ENCODE results near the gene PRDM16.
"Not testable (repeated sequence)": the region's sequence is repeated elsewhere in the genome, so short reads cannot be mapped to it uniquely, and the experiment has no call there.

The PRDM16 gene

DNA sequence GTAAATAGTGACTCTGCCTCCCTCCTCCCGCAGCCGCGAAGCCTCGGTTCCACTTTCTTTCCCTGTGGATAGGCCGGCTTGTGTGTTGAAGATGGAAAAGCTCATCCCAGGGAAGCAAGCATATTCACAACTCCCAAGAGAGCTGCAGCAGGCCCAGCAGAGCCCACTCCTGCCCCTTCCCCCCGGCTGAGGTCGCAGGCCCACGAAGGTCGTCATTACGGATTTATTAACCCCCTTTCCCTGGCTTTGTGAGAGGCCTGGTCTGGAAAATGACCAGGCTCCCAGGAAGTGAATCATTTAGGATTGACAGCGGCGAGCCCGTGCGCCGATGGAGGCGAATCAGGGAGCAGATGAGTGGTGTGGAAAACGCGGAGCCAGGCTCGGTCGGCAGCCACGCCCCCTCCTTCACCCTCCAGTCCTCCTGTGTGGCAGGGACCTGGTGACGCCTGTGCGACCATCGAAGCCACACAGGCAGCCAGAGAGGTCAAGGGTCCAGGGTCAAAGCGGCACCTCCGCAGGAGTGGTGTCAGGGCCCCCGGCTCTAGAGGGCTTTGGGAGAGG is 93.4 kb downstream of the PRDM16 start:
- DNase-seq (ENCODE audit: low read depth), result no peak

DNA sequence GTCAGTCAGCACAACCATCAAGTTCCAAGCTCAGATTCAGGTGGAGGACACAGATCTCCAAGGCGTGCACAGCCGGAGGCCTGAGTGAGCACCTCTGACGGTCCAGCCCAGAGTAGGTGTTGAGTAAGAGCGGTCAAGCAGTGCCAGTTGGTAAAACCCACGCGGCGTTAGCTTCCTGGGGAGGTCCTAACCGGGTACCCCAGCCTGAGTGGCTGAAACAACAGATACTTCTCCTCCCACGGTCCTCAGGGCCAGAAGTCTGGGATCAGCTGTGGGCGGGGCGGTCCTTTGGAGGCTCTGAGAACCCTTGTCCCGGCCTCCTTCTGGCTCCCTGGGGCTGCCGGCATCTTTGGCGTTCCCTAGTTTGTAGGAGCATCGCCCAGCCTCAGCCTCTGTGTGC is 94.4 kb downstream of the PRDM16 start:
- no peak for DNase-seq (ENCODE audit: low read depth)

DNA sequence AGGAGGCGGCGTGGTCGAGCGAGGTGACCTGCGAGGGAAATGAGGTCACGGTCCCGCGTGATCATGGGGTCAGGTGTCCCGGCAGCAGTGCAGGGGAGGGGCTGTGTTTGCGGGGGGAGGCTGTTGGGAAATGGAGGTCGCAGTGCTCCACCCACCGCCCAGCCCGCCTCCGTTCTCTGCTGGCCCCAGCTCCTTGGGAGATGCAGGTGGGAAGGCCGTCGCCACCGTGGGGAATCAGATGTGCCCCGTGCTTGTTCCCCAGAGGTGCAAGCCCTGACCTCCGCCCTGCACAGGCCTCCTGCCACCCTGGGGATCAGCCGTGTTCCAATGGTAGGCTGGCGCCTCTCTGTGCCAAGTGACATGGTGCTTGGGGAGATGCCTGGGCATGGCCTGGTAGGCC is 95.7 kb downstream of the PRDM16 start:
- DNase-seq (ENCODE audit: low read depth), result no peak

DNA sequence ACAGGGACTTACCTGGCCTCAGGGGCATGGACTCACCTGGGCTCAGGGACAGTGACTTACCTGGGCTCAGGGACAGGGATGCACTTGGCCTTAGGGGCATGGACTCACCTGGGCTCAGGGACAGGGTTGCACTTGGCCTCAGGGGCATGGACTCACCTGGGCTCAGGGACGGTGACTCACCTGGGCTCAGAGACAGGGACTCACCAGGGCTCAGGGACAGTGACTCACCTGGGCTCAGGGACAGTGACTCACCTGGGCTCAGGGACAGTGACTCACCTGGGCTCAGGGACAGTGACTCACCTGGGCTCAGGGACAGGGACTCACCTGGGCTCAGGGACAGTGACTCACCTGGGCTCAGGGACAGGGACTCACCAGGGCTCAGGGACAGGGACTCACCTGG is 96.2 kb downstream of the PRDM16 start:
- not testable (repeated sequence) for DNase-seq (ENCODE audit: low read depth)

DNA sequence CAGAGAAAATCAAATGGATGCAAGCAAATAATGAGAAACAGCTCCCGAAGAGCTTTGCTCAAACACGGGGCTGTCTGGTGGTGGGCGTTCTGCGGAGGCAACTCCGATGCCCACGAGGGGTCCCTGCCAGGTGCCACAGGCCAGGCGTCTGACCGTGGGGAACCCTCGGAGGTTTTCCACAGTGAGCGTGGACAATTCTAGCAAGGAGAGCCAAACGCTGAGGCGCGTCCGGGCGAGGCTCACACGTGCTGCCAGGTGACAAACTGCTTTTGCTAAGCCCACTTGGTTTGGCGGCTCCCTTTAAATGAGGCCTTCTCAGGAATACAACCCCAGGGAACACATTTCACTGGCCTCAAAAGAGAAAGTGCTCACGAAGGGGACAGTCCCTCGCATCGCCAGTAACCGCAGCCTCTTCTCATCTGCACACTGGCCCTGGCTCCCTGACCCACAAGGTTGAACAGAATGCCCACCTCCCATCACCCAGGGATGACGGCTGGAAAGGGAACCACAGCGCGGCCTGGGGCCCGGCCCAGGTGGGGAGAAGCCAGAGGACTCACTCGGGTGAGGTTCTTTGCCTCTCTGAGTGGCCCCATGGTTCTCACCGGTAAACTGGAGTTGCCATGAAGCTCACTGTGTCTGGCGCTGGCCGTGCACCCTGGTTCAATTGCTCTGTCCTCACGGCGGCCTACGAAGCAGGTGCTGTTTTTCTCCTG is 97.4 kb downstream of the PRDM16 start:
- no peak for DNase-seq (ENCODE audit: low read depth)

DNA sequence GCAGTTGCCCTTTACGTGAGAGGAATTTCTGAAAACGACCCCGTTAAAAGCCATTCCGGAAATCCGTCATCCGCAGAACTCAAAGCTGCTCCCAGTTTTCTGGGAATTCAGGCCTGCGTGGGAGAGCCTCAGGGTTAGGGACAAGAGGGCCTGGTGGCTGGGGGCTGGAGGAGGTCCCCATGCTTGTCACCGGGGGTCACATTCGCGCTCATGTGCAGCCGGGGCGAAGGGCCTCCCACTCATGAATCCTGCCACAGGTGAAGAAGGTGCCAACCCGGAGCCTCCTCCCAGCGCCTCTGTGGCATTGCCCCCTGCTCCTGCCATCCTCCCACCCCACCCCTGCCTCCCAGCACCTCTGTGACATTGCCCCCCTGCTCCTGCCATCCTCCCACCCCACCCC is 98.3 kb downstream of the PRDM16 start:
- no peak for DNase-seq (ENCODE audit: low read depth)

DNA sequence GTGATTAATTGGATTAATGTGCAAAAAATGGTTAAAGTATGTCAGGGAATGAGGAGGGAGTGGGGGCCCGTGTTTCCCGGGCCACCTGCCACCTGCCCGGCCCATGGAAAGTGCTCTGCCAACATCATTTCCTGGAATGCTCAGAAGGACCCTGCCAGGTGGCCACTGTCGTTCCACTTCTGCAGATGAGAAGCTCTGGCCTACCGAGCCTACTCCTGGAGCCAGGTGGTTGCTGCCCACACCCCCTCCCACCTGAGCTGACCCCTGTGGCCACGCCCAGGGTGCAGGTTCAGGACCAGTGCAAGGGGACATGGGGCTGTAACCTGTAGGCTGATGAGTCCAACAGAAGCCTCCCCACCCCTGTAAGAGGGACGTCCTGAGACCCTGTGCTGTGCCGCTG is 99.7 kb downstream of the PRDM16 start:
- DNase-seq (ENCODE audit: low read depth), result no peak

DNA sequence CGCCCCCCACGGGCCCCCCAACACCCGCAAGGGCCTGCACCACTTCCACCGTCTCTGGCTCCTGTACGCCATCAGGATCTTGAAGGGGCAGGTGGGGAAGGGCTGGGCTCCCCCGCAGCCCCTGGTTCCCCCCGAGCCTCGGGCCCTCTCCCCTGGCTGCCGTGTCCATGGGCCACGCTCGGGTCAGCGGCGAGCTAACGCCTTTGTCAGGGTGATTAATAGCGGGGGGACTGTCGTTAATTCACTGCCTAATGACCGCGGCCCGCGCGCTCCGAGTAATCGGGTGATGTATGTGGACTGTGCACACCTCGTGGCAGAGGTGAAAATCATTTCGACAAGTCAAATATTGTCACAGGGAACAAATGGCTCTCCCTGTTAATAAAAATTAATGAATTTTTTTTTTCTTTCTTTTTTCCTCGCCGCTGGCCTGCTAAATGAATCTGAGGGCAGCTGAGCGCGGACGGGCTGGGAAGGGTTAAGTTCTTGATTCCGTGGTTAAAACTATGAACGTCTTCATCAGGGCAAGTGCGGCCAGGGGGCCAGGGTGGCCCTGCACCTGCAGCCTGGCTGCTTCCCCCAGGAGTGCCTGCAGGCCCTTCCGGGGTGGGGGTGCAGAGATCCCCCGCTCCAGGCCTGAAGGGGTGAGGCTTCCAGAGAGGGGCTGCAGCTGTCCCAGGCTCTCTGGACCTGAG is 100.8 kb downstream of the PRDM16 start:
- DNase-seq (ENCODE audit: low read depth), result no peak

DNA sequence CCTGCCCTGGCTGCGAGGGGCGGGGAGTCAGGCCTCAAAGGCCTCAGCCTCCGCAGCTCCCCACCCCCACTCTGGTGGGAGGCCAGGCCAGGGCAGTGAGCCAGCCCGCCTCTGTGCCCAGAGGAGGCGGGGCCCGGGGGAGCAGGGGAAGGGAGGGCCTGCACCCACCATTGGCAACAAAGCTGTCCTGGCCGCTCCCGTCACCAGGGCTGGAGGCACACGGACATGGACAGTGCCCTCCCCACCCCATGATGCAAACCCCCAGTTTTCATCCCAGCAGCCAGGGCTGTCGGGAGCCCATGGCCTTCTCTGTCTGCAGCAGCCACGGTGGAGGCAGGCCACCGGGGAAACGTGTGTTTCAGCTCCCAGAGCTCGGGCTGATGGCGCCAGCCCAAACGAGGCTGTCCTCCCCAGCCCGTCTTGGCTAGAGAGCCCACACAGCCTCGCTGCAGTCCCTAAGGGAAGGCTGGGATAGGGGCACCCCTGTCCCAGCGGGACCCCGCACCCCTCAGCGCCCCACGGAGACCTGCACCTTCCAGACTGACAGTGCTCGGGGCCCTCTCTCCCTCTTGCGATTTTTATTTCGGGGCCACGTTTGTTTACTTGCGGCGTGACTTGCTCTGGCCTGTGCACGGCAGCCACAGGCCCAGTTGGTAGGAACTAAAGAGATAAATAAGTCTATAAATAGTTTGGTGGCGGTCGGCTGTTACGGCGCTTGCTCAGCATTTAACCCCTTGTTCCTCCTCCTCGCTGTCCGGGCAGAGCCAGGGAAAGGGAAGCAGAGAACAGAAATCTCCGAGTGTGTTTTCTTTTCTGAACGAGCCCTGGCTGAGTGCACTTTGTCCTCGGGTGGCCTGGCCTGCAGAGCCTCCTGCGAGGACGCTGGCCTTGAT is 101.8 kb downstream of the PRDM16 start:
- no peak for DNase-seq (ENCODE audit: low read depth)

DNA sequence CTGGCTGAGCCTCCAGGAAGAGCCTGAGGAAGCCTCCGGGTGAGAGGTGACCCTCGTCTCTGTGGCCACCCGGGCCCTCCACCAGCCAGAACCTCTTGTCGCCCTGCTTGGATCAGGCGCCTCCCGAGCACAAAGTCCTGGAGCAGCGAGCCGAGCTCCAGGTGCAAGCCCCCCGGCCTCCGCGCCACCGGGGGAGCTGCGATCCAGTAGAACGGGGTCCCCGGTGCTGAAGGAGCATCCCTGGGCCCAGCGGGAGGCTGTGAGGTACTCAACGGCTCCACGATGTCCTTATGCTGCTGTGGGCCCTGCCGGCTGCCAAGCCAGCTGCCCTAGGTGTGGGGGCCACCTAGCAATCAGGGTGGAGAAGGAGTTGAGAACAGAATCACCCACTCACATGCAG is 102.8 kb downstream of the PRDM16 start:
- no peak for DNase-seq (ENCODE audit: low read depth)

DNA sequence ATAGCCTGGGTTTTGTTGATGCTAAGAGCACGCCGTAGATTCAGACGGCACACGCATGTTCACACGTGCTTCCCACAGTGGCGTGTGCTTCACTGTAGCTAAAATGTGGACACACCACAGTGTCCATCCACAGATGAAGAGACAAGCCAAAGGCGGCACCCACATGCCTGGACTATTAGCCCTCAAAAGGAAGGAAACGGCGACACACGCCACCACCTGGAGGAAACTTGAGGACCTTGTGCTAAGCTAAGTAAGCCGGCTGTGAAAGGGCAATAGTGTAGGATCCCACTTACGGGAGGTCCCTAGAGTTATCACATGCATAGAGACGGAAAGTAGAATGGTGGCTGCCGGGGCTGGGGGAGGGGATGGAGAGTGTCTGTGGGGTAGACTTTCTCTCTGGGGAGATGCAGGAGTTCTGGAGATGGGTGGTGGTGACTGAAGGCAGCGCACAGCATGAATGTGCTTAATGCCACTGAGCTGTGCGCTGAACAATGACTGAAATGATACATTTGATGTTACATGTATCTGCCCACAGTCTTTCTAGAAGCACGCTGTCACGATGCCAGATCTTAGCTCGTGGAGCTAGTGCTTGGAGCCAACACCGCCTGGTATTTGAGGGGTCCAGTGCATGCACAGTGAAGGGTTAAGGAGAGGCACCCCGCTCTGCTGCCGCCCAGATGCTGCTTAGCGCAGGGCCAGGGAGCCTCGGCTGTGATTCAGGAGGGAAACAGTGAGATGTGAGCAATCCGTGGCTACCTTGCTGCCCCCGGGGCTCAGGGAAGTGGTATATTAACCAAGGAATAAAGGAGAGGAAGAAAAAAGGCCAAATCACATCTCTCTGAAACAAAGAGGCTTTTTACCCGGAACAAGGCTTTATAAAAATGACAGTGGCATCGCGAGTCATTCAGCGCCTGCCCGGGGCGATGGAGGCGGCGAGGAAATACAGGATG is 103.7 kb downstream of the PRDM16 start:
- no peak for DNase-seq (ENCODE audit: low read depth)

DNA sequence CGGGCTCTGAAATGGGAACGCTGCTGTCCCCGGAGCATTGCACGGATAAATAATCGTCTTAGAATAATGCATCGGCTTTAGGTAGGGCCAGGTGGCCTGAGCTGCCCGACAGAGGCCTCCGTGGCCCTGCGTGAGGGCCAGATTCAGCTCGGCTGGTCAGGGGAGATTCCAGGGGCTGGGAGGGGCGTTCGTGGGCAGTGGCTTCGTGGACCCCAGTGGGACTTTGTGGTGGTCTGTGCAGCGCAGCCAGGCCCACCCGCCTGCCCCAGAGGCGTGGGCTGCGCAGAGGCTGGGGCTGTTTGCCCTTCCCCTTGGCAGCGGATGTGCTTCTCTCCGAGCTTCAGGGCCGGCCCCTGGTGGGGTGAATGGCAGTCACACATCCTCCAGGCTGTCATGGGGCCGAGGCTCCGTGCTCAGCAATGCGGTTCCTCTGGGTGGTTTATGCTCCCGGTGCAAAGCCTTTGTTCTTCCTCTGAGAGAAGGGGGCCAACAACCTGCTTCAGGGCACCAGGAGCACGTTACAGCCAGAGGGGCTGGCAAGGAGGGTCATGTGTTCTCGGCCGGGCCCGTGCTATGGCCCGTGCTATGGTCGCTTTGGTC is 104.5 kb downstream of the PRDM16 start:
- no peak for DNase-seq (ENCODE audit: low read depth)

DNA sequence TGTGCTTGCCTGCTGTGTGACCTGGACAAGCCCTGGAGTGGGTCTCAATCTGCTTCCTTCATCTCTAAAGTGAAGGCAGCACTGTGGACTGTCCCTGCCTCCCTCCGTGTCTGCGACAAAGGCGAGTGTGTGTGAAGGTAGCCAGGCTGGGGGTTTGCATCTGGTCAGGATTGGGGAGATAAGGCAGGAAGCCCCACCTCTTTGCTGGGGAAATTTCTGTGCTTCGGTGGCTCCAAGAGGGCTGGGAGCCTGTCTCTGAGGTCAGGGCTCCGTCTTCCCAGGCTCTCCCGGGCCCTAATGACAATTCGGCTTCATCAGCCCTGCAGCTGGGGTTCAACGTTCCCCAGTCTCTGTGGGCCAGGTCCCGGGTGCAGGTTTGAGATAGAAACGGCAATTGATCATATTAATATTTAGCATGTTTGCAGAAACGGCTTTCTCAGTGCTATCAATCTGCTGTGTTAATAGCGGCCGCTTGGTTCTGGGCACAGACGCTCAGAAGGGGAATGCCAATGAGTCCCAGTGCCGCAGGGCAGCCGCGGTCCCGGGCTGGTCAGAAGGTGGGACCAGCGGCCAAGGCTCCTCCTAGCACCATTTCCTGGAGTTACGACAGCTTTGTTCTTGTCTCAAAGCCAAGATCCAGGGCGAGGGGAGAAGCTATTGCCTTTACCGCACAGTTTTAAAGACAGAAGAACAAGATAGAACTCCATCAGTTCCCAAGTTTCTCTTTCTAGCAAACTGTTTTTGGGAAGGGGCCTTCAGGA is 105.7 kb downstream of the PRDM16 start:
- DNase-seq (ENCODE audit: low read depth), result no peak

DNA sequence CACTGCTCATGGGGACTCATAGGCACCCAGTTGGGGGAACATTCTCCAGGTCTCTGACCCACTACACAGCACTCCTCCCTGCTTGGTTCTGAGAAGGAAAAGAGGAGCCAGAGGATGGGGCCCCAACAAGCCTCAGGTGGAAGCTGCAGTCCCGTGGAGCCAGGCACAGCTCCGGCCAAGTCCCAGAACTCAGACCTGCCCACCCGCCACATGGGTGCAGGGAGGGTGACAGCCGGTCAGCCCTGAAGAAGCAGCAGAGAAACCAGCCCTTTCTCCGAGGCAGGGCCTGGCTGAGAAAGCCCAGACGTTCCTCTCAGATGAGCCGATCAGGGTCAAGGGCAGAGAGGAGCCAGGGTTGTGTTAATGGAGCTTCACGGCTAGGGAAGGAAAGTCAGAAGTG is 106.5 kb downstream of the PRDM16 start:
- no peak for DNase-seq (ENCODE audit: low read depth)

DNA sequence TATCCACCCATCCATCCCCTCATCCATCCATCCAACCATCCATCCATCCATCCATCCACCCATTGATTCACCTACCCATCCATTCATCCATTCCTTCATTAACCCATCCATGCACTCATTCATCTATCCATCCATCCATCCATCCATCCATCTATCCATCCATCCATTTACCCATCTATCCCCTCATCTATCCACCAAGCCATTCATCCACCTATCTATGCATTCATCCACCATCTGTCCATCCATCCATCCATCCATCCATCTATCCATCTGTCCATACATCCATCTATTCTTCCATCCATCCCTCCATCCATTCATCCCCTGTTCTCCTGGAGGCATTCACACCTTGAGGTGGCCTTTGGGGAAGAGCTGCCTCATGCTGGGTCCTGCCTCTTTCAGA is 107.0 kb downstream of the PRDM16 start:
- no peak for DNase-seq (ENCODE audit: low read depth)

DNA sequence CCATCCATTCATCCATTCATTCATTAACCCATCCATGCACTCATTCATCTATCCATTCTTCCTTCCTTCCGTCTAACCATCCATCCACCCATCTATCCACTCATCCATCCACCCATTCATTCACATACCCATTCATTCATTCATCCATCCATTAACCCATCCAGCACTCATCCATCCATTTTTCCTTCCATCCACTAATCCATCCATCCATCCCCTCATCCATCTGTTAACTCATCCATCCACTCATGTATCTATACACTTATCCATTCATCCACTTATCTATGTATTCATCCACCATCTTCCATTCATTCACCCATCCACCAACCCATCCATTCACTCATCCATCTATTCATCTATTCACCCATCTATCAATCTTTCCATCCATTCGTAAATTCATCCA is 107.8 kb downstream of the PRDM16 start:
- no peak for DNase-seq (ENCODE audit: low read depth)

DNA sequence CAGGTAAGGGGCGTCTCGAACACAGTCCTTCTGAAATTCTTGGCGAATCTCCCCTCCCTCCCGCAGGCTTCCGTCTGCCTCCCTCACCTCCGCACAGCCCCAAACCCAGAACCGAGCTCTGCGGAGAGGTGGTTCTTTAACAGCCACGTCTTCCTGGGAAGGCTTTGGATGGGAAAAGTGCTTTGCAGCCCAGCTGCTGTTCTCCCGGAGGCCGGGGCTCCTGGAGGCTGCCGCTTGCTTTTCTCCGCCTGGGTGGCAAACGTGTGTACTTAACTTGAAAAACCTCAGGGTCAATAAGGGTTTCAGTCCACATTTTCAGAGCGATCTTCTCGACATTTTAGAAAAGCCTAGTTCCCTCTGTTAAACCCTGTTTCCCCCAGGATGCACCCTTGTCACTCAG is 109.3 kb downstream of the PRDM16 start:
- DNase-seq (ENCODE audit: low read depth), result no peak

DNA sequence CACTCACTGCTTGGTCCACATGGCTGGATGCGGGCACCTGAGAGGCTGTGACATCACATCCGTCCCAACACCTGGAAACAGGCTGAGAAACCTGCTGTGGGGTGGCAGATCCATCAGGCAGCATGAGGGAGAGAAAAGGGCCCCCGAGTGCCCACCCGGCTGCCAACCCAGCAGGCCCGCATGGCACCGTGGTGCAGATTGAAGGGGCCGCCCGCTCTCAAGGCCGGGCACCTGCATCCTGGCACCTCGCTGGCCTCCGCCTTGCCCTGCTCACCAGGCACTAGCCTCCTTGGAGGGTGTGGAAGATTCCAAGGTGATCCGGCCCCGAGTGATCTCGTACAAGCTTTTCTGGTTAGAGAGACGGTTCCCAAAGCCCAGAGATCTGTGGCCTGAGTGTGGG is 110.5 kb downstream of the PRDM16 start:
- DNase-seq (ENCODE audit: low read depth), result no peak

DNA sequence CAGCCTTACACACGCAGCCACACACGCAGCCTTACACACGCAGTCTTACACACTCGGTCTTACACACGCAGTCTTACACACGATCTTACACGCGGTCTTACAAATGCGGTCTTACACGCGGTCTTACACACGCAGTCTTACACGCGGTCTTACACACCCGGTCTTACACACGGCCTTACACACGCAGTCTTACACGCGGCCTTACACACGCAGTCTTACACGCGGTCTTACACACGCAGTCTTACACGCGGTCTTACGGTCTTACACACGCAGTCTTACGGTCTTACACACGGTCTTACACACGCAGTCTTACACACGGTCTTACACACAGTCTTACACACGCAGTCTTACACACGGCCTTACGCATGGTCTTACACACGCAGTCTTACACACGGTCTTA is 111.9 kb downstream of the PRDM16 start:
- DNase-seq (ENCODE audit: low read depth), result no peak

DNA sequence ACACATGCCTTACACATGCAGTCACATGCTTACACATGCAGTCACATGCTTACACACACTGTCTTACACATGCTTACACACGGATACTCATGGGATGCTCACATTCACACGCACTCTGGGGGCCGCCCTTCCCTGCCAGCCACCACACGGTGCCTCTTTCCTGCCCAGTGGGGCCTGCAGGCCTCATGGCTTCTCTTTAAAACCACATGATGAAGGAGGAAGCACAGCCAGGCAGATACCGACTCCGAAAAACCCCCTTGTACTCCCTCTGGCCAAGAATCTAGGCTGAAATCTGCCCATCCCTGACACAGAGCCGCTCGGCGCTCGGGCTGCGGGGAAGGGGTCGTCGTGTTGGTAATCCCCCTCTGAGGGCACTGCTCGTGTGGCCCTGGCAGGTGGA is 113.0 kb downstream of the PRDM16 start:
- no peak for DNase-seq (ENCODE audit: low read depth)
